Osteocyte (in vitro differentiated cells): Measurements from ENCODE around the gene GATA2. TPM values are rescaled to one million over a fixed set of nuclear protein-coding genes. Genes with fewer than 3 reads are reported as not detected.

Experiments
- DNase-seq: peaks from one replicate; pipeline ENCODE4 v3.0.0; 2021; ENCODE audit warnings: mixed read lengths; ENCODE audit not compliant: unreplicated experiment; ENCODE audit errors: extremely low spot score
- H3K27ac Mint-ChIP-seq: one replicate; pipeline ENCODE4 v1.8.0; 2021; ENCODE audit warnings: mild to moderate bottlenecking, mixed read lengths; ENCODE audit not compliant: unreplicated experiment
- H3K27me3 Mint-ChIP-seq: one replicate; pipeline ENCODE4 v1.8.0; 2021; ENCODE audit warnings: mixed read lengths; ENCODE audit not compliant: unreplicated experiment
- H3K36me3 Mint-ChIP-seq: one replicate; pipeline ENCODE4 v1.8.0; 2021; ENCODE audit warnings: mixed read lengths; ENCODE audit not compliant: unreplicated experiment
- H3K4me1 Mint-ChIP-seq: one replicate; pipeline ENCODE4 v1.8.0; 2021; ENCODE audit warnings: mixed read lengths; ENCODE audit not compliant: unreplicated experiment
- H3K4me3 Mint-ChIP-seq: one replicate; pipeline ENCODE4 v1.8.0; 2021; ENCODE audit warnings: mild to moderate bottlenecking, moderate library complexity, mixed read lengths; ENCODE audit not compliant: unreplicated experiment
- H3K9me3 Mint-ChIP-seq: one replicate; pipeline ENCODE4 v1.8.0; 2021; ENCODE audit warnings: mixed read lengths; ENCODE audit not compliant: unreplicated experiment
- total RNA-seq: library from RNA; stranded (reverse); gene quantifications from 2 replicates; pipeline ENCODE4 v1.2.1, GENCODE V29; 2021
- TF ChIP-seq, protein P1 (sequence below): fragments of 200-600 bp; sonication (generic); IDR thresholded peaks from 2 replicates; pipeline ENCODE4 v1.5.0; 2021; ENCODE audit warnings: antibody characterized with exemption, mild to moderate bottlenecking, moderate library complexity

GATA2 gene
- total RNA-seq, 1 donor from 2014 or later, result 0.67 TPM

DNA sequence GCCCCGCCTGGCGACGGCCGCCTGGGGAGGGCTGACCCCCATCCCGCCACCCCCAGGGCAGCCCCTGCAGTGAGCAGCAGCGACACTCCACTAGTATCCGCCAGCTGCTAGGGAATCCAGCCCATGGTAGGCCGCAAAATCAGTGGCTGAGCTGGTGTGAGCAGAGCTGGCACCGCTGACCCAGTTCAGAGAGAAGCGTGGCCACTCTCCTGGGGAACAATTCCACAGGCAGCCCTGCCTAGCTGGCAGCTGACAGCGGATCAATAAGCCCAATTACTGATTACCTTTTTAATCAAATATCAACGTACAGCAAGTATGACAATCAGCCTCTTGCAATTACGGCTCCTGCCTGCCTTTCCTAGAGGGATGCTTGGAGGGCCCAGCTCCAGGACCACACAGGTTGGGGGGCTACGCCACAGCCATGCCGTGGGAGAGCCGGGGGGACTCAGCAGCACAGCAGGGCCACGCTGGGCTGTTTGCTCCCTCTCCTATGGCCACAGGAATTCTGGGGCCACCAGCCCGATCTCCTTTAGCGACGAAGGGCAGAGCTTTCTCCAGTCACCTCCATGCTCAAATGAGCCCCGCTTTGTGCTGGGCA is 40.2 kb downstream of the GATA2 start:
- Mint-ChIP-seq H3K9me3 (no peaks in the 10 kb centered on the region), H3K4me1 (no peaks in the 10 kb centered on the region), H3K4me3 (no peak overlapping the region), H3K36me3 (no peaks in the 10 kb centered on the region), H3K27me3 (peaks cover 63% of the 10 kb centered on the region), H3K27ac (no peak overlapping the region)
- TF ChIP-seq, protein P1, sequence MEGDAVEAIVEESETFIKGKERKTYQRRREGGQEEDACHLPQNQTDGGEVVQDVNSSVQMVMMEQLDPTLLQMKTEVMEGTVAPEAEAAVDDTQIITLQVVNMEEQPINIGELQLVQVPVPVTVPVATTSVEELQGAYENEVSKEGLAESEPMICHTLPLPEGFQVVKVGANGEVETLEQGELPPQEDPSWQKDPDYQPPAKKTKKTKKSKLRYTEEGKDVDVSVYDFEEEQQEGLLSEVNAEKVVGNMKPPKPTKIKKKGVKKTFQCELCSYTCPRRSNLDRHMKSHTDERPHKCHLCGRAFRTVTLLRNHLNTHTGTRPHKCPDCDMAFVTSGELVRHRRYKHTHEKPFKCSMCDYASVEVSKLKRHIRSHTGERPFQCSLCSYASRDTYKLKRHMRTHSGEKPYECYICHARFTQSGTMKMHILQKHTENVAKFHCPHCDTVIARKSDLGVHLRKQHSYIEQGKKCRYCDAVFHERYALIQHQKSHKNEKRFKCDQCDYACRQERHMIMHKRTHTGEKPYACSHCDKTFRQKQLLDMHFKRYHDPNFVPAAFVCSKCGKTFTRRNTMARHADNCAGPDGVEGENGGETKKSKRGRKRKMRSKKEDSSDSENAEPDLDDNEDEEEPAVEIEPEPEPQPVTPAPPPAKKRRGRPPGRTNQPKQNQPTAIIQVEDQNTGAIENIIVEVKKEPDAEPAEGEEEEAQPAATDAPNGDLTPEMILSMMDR, result no peak
- no peak for DNase-seq

DNA sequence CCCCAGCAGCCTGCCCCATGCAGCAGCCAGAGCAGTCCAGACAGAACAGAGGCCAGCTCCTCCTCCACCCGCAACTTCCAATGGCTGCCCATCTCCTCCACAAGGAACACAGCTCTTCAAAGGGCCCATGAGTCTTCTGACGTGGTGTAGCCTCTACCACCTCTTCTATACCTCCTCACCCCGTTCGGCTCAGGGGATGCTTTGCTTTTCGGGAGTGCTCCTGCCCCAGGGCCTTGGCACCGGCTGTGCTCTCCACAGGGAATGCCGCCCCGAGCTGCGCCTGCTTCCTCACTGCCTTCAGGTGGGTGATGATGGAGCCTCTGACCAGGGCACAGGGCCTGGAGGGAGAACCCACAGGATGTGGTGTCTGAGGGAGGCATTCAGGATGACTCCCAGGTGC is 40.9 kb downstream of the GATA2 start:
- Mint-ChIP-seq H3K9me3 (no peaks in the 10 kb centered on the region), H3K4me3 (no peak overlapping the region), H3K27ac (no peak overlapping the region), H3K27me3 (peaks cover 64% of the 10 kb centered on the region), H3K36me3 (no peaks in the 10 kb centered on the region), H3K4me1 (no peaks in the 10 kb centered on the region)
- DNase-seq, result no peak
- TF ChIP-seq, protein P1, result no peak

GRCh38 chr3:128449111-128449638 is 43.8 kb downstream of the GATA2 start:
- DNase-seq, result no peak
- no peaks in the 10 kb centered on the region for H3K4me1 Mint-ChIP-seq
- H3K4me3 Mint-ChIP-seq, result no peak overlapping the region
- no peaks in the 10 kb centered on the region for H3K9me3 Mint-ChIP-seq
- peaks cover 54% of the 10 kb centered on the region for H3K27me3 Mint-ChIP-seq
- H3K27ac Mint-ChIP-seq, result no peak overlapping the region
- H3K36me3 Mint-ChIP-seq, result no peaks in the 10 kb centered on the region
- TF ChIP-seq, protein P1, result no peak

DNA sequence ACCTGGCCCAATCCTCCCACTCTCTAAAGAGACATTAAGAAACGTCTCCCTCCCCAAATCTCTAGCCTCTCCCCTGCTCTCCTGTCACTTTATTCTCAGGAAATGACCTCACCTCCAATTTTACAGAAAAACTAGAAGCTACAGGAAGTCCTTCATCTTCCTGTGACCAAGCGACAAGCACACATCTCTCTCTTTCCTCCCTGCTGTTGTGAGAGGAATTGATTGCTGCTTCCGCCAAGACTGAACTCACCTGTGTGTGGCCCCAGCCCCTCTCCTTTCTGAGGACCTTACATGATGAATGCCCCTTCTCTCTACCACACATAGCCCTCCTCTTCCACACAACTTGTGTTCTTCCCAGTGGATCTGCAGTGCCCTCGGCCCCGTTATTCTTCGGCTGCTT is 44.5 kb downstream of the GATA2 start:
- Mint-ChIP-seq H3K27me3 (peaks cover 58% of the 10 kb centered on the region), H3K4me1 (no peaks in the 10 kb centered on the region), H3K4me3 (no peak overlapping the region)

GRCh38 chr3:128447561-128448013 is 45.4 kb downstream of the GATA2 start:
- H3K4me3 Mint-ChIP-seq, result no peak overlapping the region

More for the DNA sequence above, 44.5 kb downstream of the GATA2 start:
- H3K27ac Mint-ChIP-seq, result no peak overlapping the region
- no peak for DNase-seq
- no peaks in the 10 kb centered on the region for H3K36me3 Mint-ChIP-seq
- TF ChIP-seq, protein P1, result no peak
- H3K9me3 Mint-ChIP-seq, result no peaks in the 10 kb centered on the region

More at GRCh38 chr3:128447561-128448013, 45.4 kb downstream of the GATA2 start:
- peaks cover 62% of the 10 kb centered on the region for H3K27me3 Mint-ChIP-seq
- H3K4me1 Mint-ChIP-seq, result no peaks in the 10 kb centered on the region
- H3K9me3 Mint-ChIP-seq, result no peaks in the 10 kb centered on the region
- DNase-seq, result no peak
- TF ChIP-seq, protein P1, result no peak
- no peaks in the 10 kb centered on the region for H3K36me3 Mint-ChIP-seq
- no peak overlapping the region for H3K27ac Mint-ChIP-seq
